ENCODE results near the gene EPOP.
"Not testable (repeated sequence)": the region's sequence is repeated elsewhere in the genome, so short reads cannot be mapped to it uniquely, and the experiment has no call there.

EPOP gene

GRCh38 chr17:38637951-38638350, 36.8 kb downstream of the EPOP start:
- H3K4me3 ChIP-seq (ENCODE audit: low read depth, low read length), result no peak overlapping the region
- TF ChIP-seq CTCF (IDR thresholded peaks at IDR 0.05; ENCODE audit: low read depth, low read length) (no peak), MYC (IDR thresholded peaks at IDR 0.05; ENCODE audit: low read depth, low read length) (no peak), POLR2A (IDR thresholded peaks at IDR 0.05; ENCODE audit: extremely low read depth, insufficient read length) (no peak), MAX (IDR thresholded peaks at IDR 0.05; ENCODE audit: low read depth, low read length) (no peak)
- no peak for DNase-seq (ENCODE audit: low read depth)

GRCh38 chr17:38636054-38636453, 38.7 kb downstream of the EPOP start:
- DNase-seq (ENCODE audit: low read depth), result no peak
- H3K4me3 ChIP-seq (ENCODE audit: low read depth, low read length), result no peak overlapping the region
- no peak for TF ChIP-seq CTCF (IDR thresholded peaks at IDR 0.05; ENCODE audit: low read depth, low read length)
- TF ChIP-seq POLR2A (IDR thresholded peaks at IDR 0.05; ENCODE audit: extremely low read depth, insufficient read length), result no peak
- no peak for TF ChIP-seq MAX (IDR thresholded peaks at IDR 0.05; ENCODE audit: low read depth, low read length)
- TF ChIP-seq MYC (IDR thresholded peaks at IDR 0.05; ENCODE audit: low read depth, low read length), result no peak

- no peak for DNase-seq (ENCODE audit: low read depth)
- no peak for TF ChIP-seq CTCF (IDR thresholded peaks at IDR 0.05; ENCODE audit: low read depth, low read length)
- TF ChIP-seq MAX (IDR thresholded peaks at IDR 0.05; ENCODE audit: low read depth, low read length), result no peak
- TF ChIP-seq MYC (IDR thresholded peaks at IDR 0.05; ENCODE audit: low read depth, low read length), result no peak
- no peak overlapping the region for H3K4me3 ChIP-seq (ENCODE audit: low read depth, low read length)
Measured at GRCh38 chr17:38632334-38632733, 42.4 kb downstream of the EPOP start.

GRCh38 chr17:38628441-38628840, 46.3 kb downstream of the EPOP start:
- peak; percentile 69 for DNase-seq (ENCODE audit: low read depth)
- no peak overlapping the region for H3K4me3 ChIP-seq (ENCODE audit: low read depth, low read length)
- no peak for TF ChIP-seq CTCF (IDR thresholded peaks at IDR 0.05; ENCODE audit: low read depth, low read length)
- no peak for TF ChIP-seq POLR2A (IDR thresholded peaks at IDR 0.05; ENCODE audit: extremely low read depth, insufficient read length)
- no peak for TF ChIP-seq MAX (IDR thresholded peaks at IDR 0.05; ENCODE audit: low read depth, low read length)
- TF ChIP-seq MYC (IDR thresholded peaks at IDR 0.05; ENCODE audit: low read depth, low read length), result no peak

- DNase-seq (ENCODE audit: low read depth), result no peak
- H3K4me3 ChIP-seq (ENCODE audit: low read depth, low read length), result no peak overlapping the region
- no peak for TF ChIP-seq MAX (IDR thresholded peaks at IDR 0.05; ENCODE audit: low read depth, low read length)
- no peak for TF ChIP-seq MYC (IDR thresholded peaks at IDR 0.05; ENCODE audit: low read depth, low read length)
- TF ChIP-seq POLR2A (IDR thresholded peaks at IDR 0.05; ENCODE audit: extremely low read depth, insufficient read length), result no peak
- TF ChIP-seq CTCF (IDR thresholded peaks at IDR 0.05; ENCODE audit: low read depth, low read length), result no peak
Measured at GRCh38 chr17:38627957-38628356, 46.8 kb downstream of the EPOP start.

GRCh38 chr17:38626606-38627226, 48.0 kb downstream of the EPOP start:
- not testable (repeated sequence) for DNase-seq (ENCODE audit: low read depth); H3K4me3 ChIP-seq (ENCODE audit: low read depth, low read length)

Data from NB4 (cell line).